ENCODE results near the gene TMEM238.

- no peak for TF ChIP-seq POLR2A (IDR thresholded peaks at IDR 0.05)
- no peak for TF ChIP-seq CTCF (IDR thresholded peaks at IDR 0.05)
Measured at GRCh38 chr19:55340784-55341147, 43.3 kb downstream of the TMEM238 start.

Data from adrenal gland (tissue), 5 donors.